H9 (cell line): ENCODE measurements around the gene GNA12. TPM values are rescaled to one million over a fixed set of nuclear protein-coding genes. Genes with fewer than 3 reads are reported as not detected.

ENCODE experiments used
- DNase-seq: peaks from one replicate; pipeline ENCODE4 v3.0.0-alpha.2; 2017
- H2AFZ ChIP-seq: one replicate; pipeline ENCODE4 v1.6.1; 2013; ENCODE audit warnings: mild to moderate bottlenecking, low read length, control low read depth, moderate library complexity
- H2AK5ac ChIP-seq: 2 replicates; pipeline ENCODE4 v1.6.1; 2013; ENCODE audit warnings: low read length, control low read depth, mixed read lengths; ENCODE audit not compliant: insufficient read length
- H2BK120ac ChIP-seq: one replicate; pipeline ENCODE4 v1.6.1; 2013; ENCODE audit warnings: low read depth, mild to moderate bottlenecking, low read length, control low read depth, inconsistent platforms; ENCODE audit not compliant: poor library complexity, severe bottlenecking
- H2BK12ac ChIP-seq: 2 replicates; pipeline ENCODE4 v1.6.1; 2013; ENCODE audit warnings: low read length, control low read depth, mixed read lengths, low read depth; ENCODE audit not compliant: insufficient read length
- H2BK15ac ChIP-seq: 2 replicates; pipeline ENCODE4 v1.6.1; 2013; ENCODE audit warnings: low read depth, low read length, control low read depth
- H2BK20ac ChIP-seq: one replicate; pipeline ENCODE4 v1.6.1; 2013; ENCODE audit warnings: low read depth, mild to moderate bottlenecking, low read length, control low read depth, inconsistent platforms; ENCODE audit not compliant: poor library complexity, severe bottlenecking
- H2BK5ac ChIP-seq: 2 replicates; pipeline ENCODE4 v1.6.1; 2013; ENCODE audit warnings: low read length, control low read depth, mixed read lengths; ENCODE audit not compliant: insufficient read length
- H3K14ac ChIP-seq: 2 replicates; pipeline ENCODE4 v1.6.1; 2013; ENCODE audit warnings: low read length, control low read depth; ENCODE audit not compliant: insufficient read depth
- H3K18ac ChIP-seq: 2 replicates; pipeline ENCODE4 v1.6.1; 2013; ENCODE audit warnings: low read depth, mild to moderate bottlenecking, mixed read lengths, low read length, control low read depth; ENCODE audit not compliant: insufficient read length
- H3K23ac ChIP-seq: 2 replicates; pipeline ENCODE4 v1.6.1; 2013; ENCODE audit warnings: low read length, control low read depth, mixed read lengths, low read depth; ENCODE audit not compliant: insufficient read length
- H3K23me2 ChIP-seq: 2 replicates; pipeline ENCODE4 v1.6.1; 2013; ENCODE audit warnings: low read depth, mild to moderate bottlenecking, mixed read lengths, low read length, control low read depth; ENCODE audit not compliant: insufficient read length, poor library complexity, severe bottlenecking
- H3K27ac ChIP-seq: 2 replicates; pipeline ENCODE4 v1.5.1; 2013; ENCODE audit warnings: low read length, control low read depth, mixed read lengths, low read depth; ENCODE audit not compliant: insufficient read length
- H3K27me3 ChIP-seq: 2 replicates; pipeline ENCODE4 v1.6.1; 2013; ENCODE audit warnings: low read length, control low read depth, inconsistent platforms; ENCODE audit not compliant: insufficient read depth
- H3K4ac ChIP-seq: 2 replicates; pipeline ENCODE4 v1.6.1; 2013; ENCODE audit warnings: low read depth, mild to moderate bottlenecking, control low read depth, inconsistent platforms, low read length, moderate library complexity
- H3K4me1 ChIP-seq: 2 replicates; pipeline ENCODE4 v1.6.1; 2013; ENCODE audit warnings: low read length, control low read depth, inconsistent platforms; ENCODE audit not compliant: insufficient read depth
- H3K4me2 ChIP-seq: 2 replicates; pipeline ENCODE4 v1.6.1; 2013; ENCODE audit warnings: low read length, control low read depth, mixed read lengths; ENCODE audit not compliant: insufficient read length, insufficient read depth
- H3K56ac ChIP-seq: 2 replicates; pipeline ENCODE4 v1.6.1; 2013; ENCODE audit warnings: low read depth, mild to moderate bottlenecking, mixed read lengths, low read length, control low read depth; ENCODE audit not compliant: insufficient read length
- H3K79me1 ChIP-seq: 2 replicates; pipeline ENCODE4 v1.6.1; 2013; ENCODE audit warnings: low read depth, mild to moderate bottlenecking, moderate library complexity, low read length, control low read depth, inconsistent platforms; ENCODE audit not compliant: insufficient read depth, poor library complexity, severe bottlenecking
- H3K79me2 ChIP-seq: 2 replicates; pipeline ENCODE4 v1.6.1; 2013; ENCODE audit warnings: low read length, control low read depth, inconsistent platforms; ENCODE audit not compliant: insufficient read depth
- H3K9ac ChIP-seq: 2 replicates; pipeline ENCODE4 v1.6.1; 2013; ENCODE audit warnings: low read length, control low read depth, mixed read lengths; ENCODE audit not compliant: insufficient read length; ENCODE audit errors: extremely low read depth
- H3K9me3 ChIP-seq: one replicate; pipeline ENCODE4 v1.6.1; 2013; ENCODE audit warnings: low read depth, low read length, inconsistent platforms; ENCODE audit not compliant: control insufficient read depth
- H3T11ph ChIP-seq: one replicate; pipeline ENCODE4 v1.6.1; 2013; ENCODE audit warnings: mild to moderate bottlenecking, low read length, control low read depth, inconsistent platforms
- H4K20me1 ChIP-seq: one replicate; pipeline ENCODE4 v1.6.1; 2013; ENCODE audit not compliant: control insufficient read depth, insufficient read length, insufficient read depth
- H4K5ac ChIP-seq: 2 replicates; pipeline ENCODE4 v1.6.1; 2013; ENCODE audit warnings: low read depth, mild to moderate bottlenecking, mixed read lengths, low read length, control low read depth; ENCODE audit not compliant: insufficient read length
- H4K8ac ChIP-seq: replicated peaks from 2 replicates; pipeline ENCODE4 v1.6.1; 2013; ENCODE audit warnings: low read length, control low read depth, mixed read lengths, low read depth; ENCODE audit not compliant: insufficient read length
- H4K91ac ChIP-seq: 2 replicates; pipeline ENCODE4 v1.6.1; 2013; ENCODE audit warnings: low read depth, mild to moderate bottlenecking, moderate library complexity, mixed read lengths, low read length, control low read depth; ENCODE audit not compliant: insufficient read length
- H3K27ac Mint-ChIP-seq, 3 experiments: 2 replicates in 2 of 3; 3 replicates in 1 of 3; pipeline ENCODE4 v1.8.0; 2020 to 2021; ENCODE audit warnings: mixed read lengths in 3 of 3, mild to moderate bottlenecking in 1 of 3, moderate library complexity in 1 of 3
- H3K27me3 Mint-ChIP-seq: 2 replicates; pipeline ENCODE4 v1.8.0; 2021; ENCODE audit warnings: low read depth, mild to moderate bottlenecking, moderate library complexity, mixed read lengths
- H3K36me3 Mint-ChIP-seq, 3 experiments: 2 replicates in 2 of 3; 3 replicates in 1 of 3; pipeline ENCODE4 v1.8.0; 2020 to 2021; ENCODE audit warnings: low read depth in 3 of 3, mixed read lengths in 3 of 3; ENCODE audit not compliant: insufficient read depth in 1 of 3
- H3K4me1 Mint-ChIP-seq, 2 experiments: 2 replicates each; pipeline ENCODE4 v1.8.0; 2020; ENCODE audit warnings: mixed read lengths in 2 of 2
- H3K4me3 Mint-ChIP-seq, 2 experiments: 2 replicates in 1 of 2; 3 replicates in 1 of 2; pipeline ENCODE4 v1.8.0; 2020 to 2021; ENCODE audit warnings: mild to moderate bottlenecking in 2 of 2, mixed read lengths in 2 of 2, moderate library complexity in 1 of 2
- H3K9me3 Mint-ChIP-seq, 2 experiments: 2 replicates in 1 of 2; 3 replicates in 1 of 2; pipeline ENCODE4 v1.8.0; 2020; ENCODE audit warnings: mild to moderate bottlenecking in 2 of 2, mixed read lengths in 2 of 2, moderate library complexity in 1 of 2
- CTCF ChIP-seq: fragments of 200-600 bp; sonication (generic); conservative IDR thresholded peaks from 3 replicates; pipeline ENCODE4 v1.8.0; 2021; ENCODE audit warnings: antibody characterized with exemption, mild to moderate bottlenecking
- WGBS: extraction: QIAGEN DNeasy Blood & Tissue Kit; methylation state at CpG from one replicate; pipeline ENCODE4 v1.1.7; 2013; ENCODE audit warnings: missing lambda C conversion rate, low lambda C conversion rate, mixed read lengths; ENCODE audit not compliant: insufficient read length; ENCODE audit errors: extremely low coverage; 5-methylcytosine and 5-hydroxymethylcytosine counted together
- total RNA-seq: library from RNA; stranded (reverse); gene quantifications from 2 replicates; pipeline ENCODE4 v1.2.1, GENCODE V29; 2021

Gene GNA12
- total RNA-seq, 1 experiment from 2014 or later: 60.2 TPM

- H2BK12ac ChIP-seq: no peak overlapping the region
- H3K18ac ChIP-seq: no peak overlapping the region
- no peak overlapping the region for H3K23ac ChIP-seq
- H3K27ac ChIP-seq: no peak overlapping the region
- H4K91ac ChIP-seq: no peak overlapping the region
- no peak overlapping the region for H2BK120ac ChIP-seq
- peaks cover 36% of the 10 kb centered on the region; the same call in 1 of the 2 replicates for H3K79me2 ChIP-seq
- no peak overlapping the region for H2BK20ac ChIP-seq
- H3K56ac ChIP-seq: no peak overlapping the region
- peaks cover 10% of the 10 kb centered on the region for H3K79me1 ChIP-seq
- no peak for DNase-seq
- no peaks in the 10 kb centered on the region for H4K20me1 ChIP-seq
- no CpG with 5 or more reads among the region's 5 CpGs for WGBS
- no peak overlapping the region for H3T11ph ChIP-seq
- no peaks in the 10 kb centered on the region for H3K9me3 ChIP-seq
- H2BK15ac ChIP-seq: no peak overlapping the region
- Mint-ChIP-seq H3K9me3 (no peaks in the 10 kb centered on the region; a peak in 1 of 5 replicates), H3K27me3 (no peaks in the 10 kb centered on the region), H3K4me3 (no peak overlapping the region), H3K4me1 (peaks cover 68 to 70% of the 10 kb centered on the region in 2 experiments), H3K27ac (peak overlapping the region in 2 of 3 experiments; percentile 6 to 93; a peak in 2 of 7 replicates), H3K36me3 (peaks cover 3 to 11% (median 4%) of the 10 kb centered on the region in 3 experiments; a peak in 5 of 7 replicates)
- no peaks in the 10 kb centered on the region for H3K27me3 ChIP-seq
- H3K9ac ChIP-seq: no peak overlapping the region
- peaks cover 3% of the 10 kb centered on the region for H3K23me2 ChIP-seq
- peaks cover 22% of the 10 kb centered on the region; the same call in 1 of the 2 replicates for H3K4me1 ChIP-seq
- no peak overlapping the region for H3K4ac ChIP-seq
- H4K5ac ChIP-seq: no peak overlapping the region
- no peak overlapping the region for H2AK5ac ChIP-seq
- TF ChIP-seq CTCF: no peak
- no peak overlapping the region for H2BK5ac ChIP-seq
- H4K8ac ChIP-seq: no peak overlapping the region
- H2AFZ ChIP-seq: no peak overlapping the region
- no peak overlapping the region for H3K14ac ChIP-seq
- no peak overlapping the region for H3K4me2 ChIP-seq
Measured at GRCh38 chr7:2807460-2807844, 36.7 kb downstream of the GNA12 start.
